ENCODE measurements around the gene CACNA1C. TPM values are rescaled to one million over a fixed set of nuclear protein-coding genes. Genes with fewer than 3 reads are reported as not detected.

Gene CACNA1C
- total and polyA plus RNA-seq, 10 of the 15 experiments (the other 5 are each of a cell fraction or from before 2014, with no cell fraction given) = under 0.01 to 0.15 (median 0.09) TPM; not detected in 5

- Histone ChIP-seq H3K4me1 (ENCODE audit: control insufficient read depth, insufficient read depth, low read length) (no peaks in the 10 kb centered on the region), H3K27me3 (replicated peaks in 1 of 2; ENCODE audit: control insufficient read depth in 2 of 2, insufficient read depth in 2 of 2, low read length in 1 of 2) (peaks cover 2 to 4% of the 10 kb centered on the region in 2 experiments), H3K36me3 (ENCODE audit: control insufficient read depth in 2 of 2, insufficient read depth in 2 of 2, low read length in 1 of 2) (no peaks in the 10 kb centered on the region), H3K9ac (ENCODE audit: control insufficient read depth, insufficient read depth, low read length) (no peak overlapping the region), H3K27ac (ENCODE audit: control insufficient read depth, insufficient read depth) (no peak overlapping the region), H3K4me3 (no peak overlapping the region), H4K20me1 (ENCODE audit: control insufficient read depth, insufficient read depth) (no peaks in the 10 kb centered on the region), H3K79me2 (ENCODE audit: control insufficient read depth, insufficient read depth, low read length) (no peaks in the 10 kb centered on the region), H3K9me3 (replicated peaks; ENCODE audit: control insufficient read depth, insufficient read depth, low read length) (no peaks in the 10 kb centered on the region), H3K4me2 (ENCODE audit: control insufficient read depth, insufficient read depth) (no peak overlapping the region), H2AFZ (ENCODE audit: control insufficient read depth, low read depth, low read length) (no peak overlapping the region)
- intact Hi-C loops (cut with micrococcal nuclease; ENCODE audit: unreplicated experiment) (loop anchor here (1.0 to 10.0 kb wide), 4 partner anchors 222 to 784 kb away; no protein-coding TSS in a partner anchor), in situ Hi-C loops (cut with MboI) (loop anchor here (10.0 kb wide), 2 partner anchors 527 to 937 kb away; partner anchors contain the start of gene CACNA1C)
- DNase-seq (ENCODE audit: low read depth, low spot score) (no peak), ATAC-seq (no peak), FAIRE-seq (no peak)
- BruUV-seq (replicated peaks) = no TSS peak
- WGBS (ENCODE audit: insufficient coverage, insufficient replicate concordance, low lambda C conversion rate, missing lambda C conversion rate) = 52% methylated on average over 15 of the region's 15 CpGs
- POLR2A ChIA-PET = no interaction called here
- no peak for TF ChIP-seq NRF1 (conservative IDR thresholded peaks at IDR 0.05; ENCODE audit: low read depth, low read length)
- TF ChIP-seq RAD21 (IDR thresholded peaks at IDR 0.05; ENCODE audit: insufficient read depth, low read depth, low read length) = no peak
- TF ChIP-seq YBX1 (IDR thresholded peaks at IDR 0.05) = no peak
- TF ChIP-seq KDM1A (IDR thresholded peaks at IDR 0.05; ENCODE audit: borderline replicate concordance) = no peak
- no peak for TF ChIP-seq TCF12 (IDR thresholded peaks at IDR 0.05; ENCODE audit: low read depth, low read length)
- TF ChIP-seq BHLHE40 (IDR thresholded peaks at IDR 0.05; ENCODE audit: borderline replicate concordance in 1 of 2, low read depth in 2 of 2, low read length in 1 of 2) = no peak
- CTCF ChIA-PET = interaction anchor here (1.0 to 2.0 kb wide), 3 partner anchors 11 to 199 kb away, joined by 3 to 8 read pairs (median 5); no protein-coding TSS in a partner anchor
- RAD21 ChIA-PET (ENCODE audit: unreplicated experiment) = interaction anchor here (1.1 kb wide), 1 partner anchor 198 kb away, joined by 3 read pairs; no protein-coding TSS in a partner anchor
- SMC1A ChIA-PET (ENCODE audit: uncharacterized antibody, unreplicated experiment) = interaction anchor here (1.1 kb wide), 1 partner anchor 198 kb away, joined by 3 read pairs; no protein-coding TSS in a partner anchor
Observed at GRCh38 chr12:2581293-2582045, 528.7 kb downstream of the CACNA1C start.

All from GM12878 (cell line).